ENCODE measurements around the gene TTR.

GRCh38 chr18:31583185-31583854 is 8.4 kb upstream of the TTR start:
- TF ChIP-seq, protein P1, sequence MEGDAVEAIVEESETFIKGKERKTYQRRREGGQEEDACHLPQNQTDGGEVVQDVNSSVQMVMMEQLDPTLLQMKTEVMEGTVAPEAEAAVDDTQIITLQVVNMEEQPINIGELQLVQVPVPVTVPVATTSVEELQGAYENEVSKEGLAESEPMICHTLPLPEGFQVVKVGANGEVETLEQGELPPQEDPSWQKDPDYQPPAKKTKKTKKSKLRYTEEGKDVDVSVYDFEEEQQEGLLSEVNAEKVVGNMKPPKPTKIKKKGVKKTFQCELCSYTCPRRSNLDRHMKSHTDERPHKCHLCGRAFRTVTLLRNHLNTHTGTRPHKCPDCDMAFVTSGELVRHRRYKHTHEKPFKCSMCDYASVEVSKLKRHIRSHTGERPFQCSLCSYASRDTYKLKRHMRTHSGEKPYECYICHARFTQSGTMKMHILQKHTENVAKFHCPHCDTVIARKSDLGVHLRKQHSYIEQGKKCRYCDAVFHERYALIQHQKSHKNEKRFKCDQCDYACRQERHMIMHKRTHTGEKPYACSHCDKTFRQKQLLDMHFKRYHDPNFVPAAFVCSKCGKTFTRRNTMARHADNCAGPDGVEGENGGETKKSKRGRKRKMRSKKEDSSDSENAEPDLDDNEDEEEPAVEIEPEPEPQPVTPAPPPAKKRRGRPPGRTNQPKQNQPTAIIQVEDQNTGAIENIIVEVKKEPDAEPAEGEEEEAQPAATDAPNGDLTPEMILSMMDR (IDR thresholded peaks at IDR 0.05): no peak
- TF ChIP-seq POLR2A (IDR thresholded peaks at IDR 0.05): no peak
